ENCODE results near the gene POMT1. TPM values are rescaled to one million over a fixed set of nuclear protein-coding genes. Genes with fewer than 3 reads are reported as not detected.
"Not testable (repeated sequence)": the region's sequence is repeated elsewhere in the genome, so short reads cannot be mapped to it uniquely, and the experiment has no call there.

The POMT1 gene
- total RNA-seq, 4 donors from 2014 or later: 18.7 to 23.5 (median 19.7) TPM

- DNase-seq (ENCODE audit: low spot score) (no peak), ATAC-seq (ENCODE audit: low FRiP score) (no peak)
- TF ChIP-seq CTCF (IDR thresholded peaks at IDR 0.05): no peak
Observed at GRCh38 chr9:131465401-131465800, 37.3 kb upstream of the POMT1 start.

GRCh38 chr9:131467214-131467935 lies 35.3 kb upstream of the POMT1 start:
- no peak for ATAC-seq (ENCODE audit: low FRiP score)
- DNase-seq (ENCODE audit: low spot score): no peak
- TF ChIP-seq CTCF (IDR thresholded peaks at IDR 0.05): no peak

GRCh38 chr9:131468031-131468430 lies 34.7 kb upstream of the POMT1 start:
- no peak for ATAC-seq (ENCODE audit: low FRiP score)
- TF ChIP-seq CTCF (IDR thresholded peaks at IDR 0.05): no peak
- DNase-seq (ENCODE audit: low spot score): no peak

- DNase-seq (ENCODE audit: low spot score): no peak
- no peak for TF ChIP-seq CTCF (IDR thresholded peaks at IDR 0.05)
- no peak for ATAC-seq (ENCODE audit: low FRiP score)
Observed at GRCh38 chr9:131469356-131469755, 33.4 kb upstream of the POMT1 start.

- TF ChIP-seq CTCF (IDR thresholded peaks at IDR 0.05): no peak
- DNase-seq (ENCODE audit: low spot score) (no peak), ATAC-seq (ENCODE audit: low FRiP score) (no peak)
Observed at GRCh38 chr9:131469951-131470350, 32.8 kb upstream of the POMT1 start.

- ATAC-seq (ENCODE audit: low FRiP score): no peak
- DNase-seq (ENCODE audit: low spot score): no peak
- no peak for TF ChIP-seq CTCF (IDR thresholded peaks at IDR 0.05)
Observed at GRCh38 chr9:131470581-131470991, 32.1 kb upstream of the POMT1 start.

- not testable (repeated sequence) for ATAC-seq (ENCODE audit: low FRiP score); DNase-seq (ENCODE audit: low spot score)
Observed at GRCh38 chr9:131472085-131472484, 30.6 kb upstream of the POMT1 start.

Measured in omental fat pad (tissue), 4 donors.